ACC112 (cell line): ENCODE results near the gene GFRA4.

Source experiments
- H2AFZ ChIP-seq: fragments of 200-600 bp; sonication (generic); one replicate; pipeline ENCODE4 v1.6.0; 2017; ENCODE audit warnings: antibody characterized with exemption, low read length; ENCODE audit not compliant: unreplicated experiment
- H3K27ac ChIP-seq: fragments of 200-600 bp; sonication (generic); 2 replicates; pipeline ENCODE4 v1.5.1; 2014; ENCODE audit warnings: low read depth, mild to moderate bottlenecking, antibody characterized with exemption, low read length, moderate library complexity
- H3K27me3 ChIP-seq: fragments of 200-600 bp; sonication (generic); 2 replicates; pipeline ENCODE4 v1.6.1; 2014; ENCODE audit warnings: mild to moderate bottlenecking, antibody characterized with exemption, low read length, moderate library complexity, mixed read lengths; ENCODE audit not compliant: insufficient read depth
- H3K36me3 ChIP-seq: fragments of 200-600 bp; sonication (generic); 2 replicates; pipeline ENCODE4 v1.6.1; 2016; ENCODE audit warnings: mild to moderate bottlenecking, antibody characterized with exemption, low read length, moderate library complexity, mixed read lengths; ENCODE audit not compliant: insufficient read depth
- H3K4me1 ChIP-seq: fragments of 200-600 bp; sonication (generic); one replicate; pipeline ENCODE4 v1.6.1; 2016; ENCODE audit warnings: low read length, mixed read lengths; ENCODE audit not compliant: insufficient read depth, unreplicated experiment, control insufficient read depth
- H3K4me3 ChIP-seq: fragments of 200-600 bp; sonication (generic); 2 replicates; pipeline ENCODE4 v1.5.1; 2014; ENCODE audit warnings: mild to moderate bottlenecking, low read depth, low read length
- H3K79me2 ChIP-seq: fragments of 200-600 bp; sonication (generic); one replicate; pipeline ENCODE4 v1.6.0; 2016; ENCODE audit warnings: low read length; ENCODE audit not compliant: control insufficient read depth, unreplicated experiment, insufficient read depth

GFRA4 gene

DNA sequence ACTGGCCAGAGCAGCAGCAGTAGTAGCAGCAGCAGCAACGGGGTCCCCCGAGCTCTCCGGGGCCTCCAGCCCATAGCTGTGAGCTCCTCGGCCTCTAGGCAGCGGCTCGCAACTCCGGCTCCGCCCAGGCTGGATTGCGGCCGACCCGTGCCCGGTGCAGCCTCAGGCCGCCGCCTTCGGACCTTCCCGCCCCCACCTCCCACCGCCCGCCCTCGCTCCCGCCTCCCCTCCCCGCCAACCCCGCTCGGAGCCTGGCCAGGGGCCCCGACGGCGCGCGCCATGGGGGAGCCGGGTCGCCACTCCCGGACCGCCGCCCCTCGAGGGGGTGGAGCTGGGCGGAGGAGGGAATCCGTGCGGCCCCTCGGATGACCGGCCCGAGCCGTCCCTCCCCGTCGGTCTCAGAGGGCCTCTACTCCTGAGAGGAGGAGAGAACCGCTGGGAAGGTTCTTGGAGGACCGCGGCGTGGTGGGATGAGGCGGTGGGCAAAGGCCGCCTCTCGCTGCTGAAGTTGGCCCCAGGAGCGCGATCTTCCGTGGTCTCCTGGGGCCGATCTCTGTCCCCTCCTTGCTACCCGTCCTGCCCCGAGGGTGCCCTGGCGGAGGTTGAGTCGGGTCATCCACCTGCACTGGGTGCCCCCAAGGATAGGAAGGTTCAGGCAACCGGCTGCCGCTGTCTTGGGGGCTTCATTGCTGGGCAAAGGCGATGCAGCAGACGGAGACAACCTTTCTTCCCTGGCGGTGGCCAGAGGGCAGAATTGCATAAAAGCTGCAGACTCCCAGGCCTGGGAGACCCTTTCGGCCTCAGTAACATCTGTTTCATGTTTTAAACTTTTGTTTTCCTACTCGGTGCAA lies 19.0 kb upstream of the GFRA4 start, which contains the start of gene ADAM33:
Gene ADAM33 (minus strand): TSS at position 80 of the 851 bp plus-strand sequence. CDS start 6 bp downstream, at position 74.
- H3K36me3 ChIP-seq, result no peaks in the 10 kb centered on the region
- H2AFZ ChIP-seq, result no peak within 1 kb of the TSS
- H3K4me1 ChIP-seq, result peaks cover 11% of the 10 kb centered on the region
- peaks cover 16% of the 10 kb centered on the region for H3K27me3 ChIP-seq
- no peaks in the 10 kb centered on the region for H3K79me2 ChIP-seq
- H3K4me3 ChIP-seq, result peak within 1 kb of the TSS; percentile 49
- H3K27ac ChIP-seq, result no peak within 1 kb of the TSS

DNA sequence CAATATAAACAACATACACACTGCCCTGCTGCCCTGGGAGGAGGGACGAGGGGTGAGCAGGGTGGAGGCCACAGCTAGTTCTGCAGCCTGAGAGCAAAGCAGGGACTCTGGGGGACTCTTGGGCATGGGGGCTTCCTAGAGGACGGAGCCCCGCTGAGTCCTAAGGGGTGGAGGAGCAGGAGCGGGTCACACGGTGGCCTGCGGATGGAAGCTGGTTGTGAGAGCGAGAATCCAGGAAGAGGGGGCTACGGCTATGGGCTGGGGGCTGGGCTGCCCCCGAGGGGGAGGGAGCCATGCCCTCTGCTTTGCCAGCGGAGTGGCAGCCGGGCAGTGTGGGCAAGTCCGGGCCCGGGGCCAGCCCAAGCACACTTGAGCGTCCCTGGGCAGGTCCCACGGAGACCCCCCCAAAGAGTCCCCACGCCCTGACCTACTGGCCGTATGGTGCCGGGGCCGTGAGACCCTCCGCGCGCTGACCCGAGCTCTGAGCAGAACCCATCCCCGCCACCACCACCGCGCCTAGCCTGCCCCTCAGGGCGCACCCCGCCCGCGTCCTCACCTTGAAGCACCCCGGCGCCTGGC lies 18.2 kb upstream of the GFRA4 start:
- H3K4me3 ChIP-seq, result peak overlapping the region; percentile 49
- H3K79me2 ChIP-seq, result no peaks in the 10 kb centered on the region
- no peak overlapping the region for H3K27ac ChIP-seq
- no peak overlapping the region for H2AFZ ChIP-seq
- no peaks in the 10 kb centered on the region for H3K36me3 ChIP-seq
- peaks cover 16% of the 10 kb centered on the region for H3K27me3 ChIP-seq
- peaks cover 8% of the 10 kb centered on the region for H3K4me1 ChIP-seq

DNA sequence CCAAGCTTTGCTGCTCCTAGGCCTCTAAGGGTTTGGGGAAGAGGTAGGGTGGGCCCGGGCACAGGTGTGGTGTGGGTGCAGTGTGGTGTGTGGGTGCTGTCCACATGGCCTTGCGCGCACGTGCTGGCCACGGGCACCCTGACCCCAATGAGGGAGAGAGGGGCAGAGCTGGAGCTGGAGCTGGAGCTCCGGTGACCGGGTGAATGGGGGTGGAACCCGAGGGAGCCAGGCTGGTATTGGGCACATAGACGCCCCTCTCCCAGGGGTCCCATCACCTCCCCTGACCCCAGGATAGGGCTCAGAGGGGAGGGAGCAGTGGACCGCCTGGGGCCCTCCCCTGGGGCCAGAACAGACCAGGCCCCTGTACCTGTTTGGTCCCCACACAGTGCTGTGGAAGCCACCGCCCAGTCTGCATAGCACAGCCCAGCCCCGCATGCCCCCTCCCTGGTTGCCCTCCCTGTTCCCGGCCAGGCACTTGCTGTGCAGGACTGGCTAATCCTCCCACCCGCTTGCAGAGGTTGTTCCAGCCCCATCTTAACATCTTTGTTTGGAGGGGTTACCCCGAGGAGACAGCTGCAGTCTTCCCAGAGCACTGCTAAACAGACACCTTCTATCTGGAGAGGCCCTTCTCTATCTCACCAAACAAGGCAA lies 17.6 kb upstream of the GFRA4 start:
- Histone ChIP-seq H3K4me3 (no peak overlapping the region), H3K27me3 (peaks cover 16% of the 10 kb centered on the region), H3K4me1 (peaks cover 7% of the 10 kb centered on the region), H3K27ac (no peak overlapping the region), H3K79me2 (no peaks in the 10 kb centered on the region), H2AFZ (no peak overlapping the region), H3K36me3 (no peaks in the 10 kb centered on the region)

DNA sequence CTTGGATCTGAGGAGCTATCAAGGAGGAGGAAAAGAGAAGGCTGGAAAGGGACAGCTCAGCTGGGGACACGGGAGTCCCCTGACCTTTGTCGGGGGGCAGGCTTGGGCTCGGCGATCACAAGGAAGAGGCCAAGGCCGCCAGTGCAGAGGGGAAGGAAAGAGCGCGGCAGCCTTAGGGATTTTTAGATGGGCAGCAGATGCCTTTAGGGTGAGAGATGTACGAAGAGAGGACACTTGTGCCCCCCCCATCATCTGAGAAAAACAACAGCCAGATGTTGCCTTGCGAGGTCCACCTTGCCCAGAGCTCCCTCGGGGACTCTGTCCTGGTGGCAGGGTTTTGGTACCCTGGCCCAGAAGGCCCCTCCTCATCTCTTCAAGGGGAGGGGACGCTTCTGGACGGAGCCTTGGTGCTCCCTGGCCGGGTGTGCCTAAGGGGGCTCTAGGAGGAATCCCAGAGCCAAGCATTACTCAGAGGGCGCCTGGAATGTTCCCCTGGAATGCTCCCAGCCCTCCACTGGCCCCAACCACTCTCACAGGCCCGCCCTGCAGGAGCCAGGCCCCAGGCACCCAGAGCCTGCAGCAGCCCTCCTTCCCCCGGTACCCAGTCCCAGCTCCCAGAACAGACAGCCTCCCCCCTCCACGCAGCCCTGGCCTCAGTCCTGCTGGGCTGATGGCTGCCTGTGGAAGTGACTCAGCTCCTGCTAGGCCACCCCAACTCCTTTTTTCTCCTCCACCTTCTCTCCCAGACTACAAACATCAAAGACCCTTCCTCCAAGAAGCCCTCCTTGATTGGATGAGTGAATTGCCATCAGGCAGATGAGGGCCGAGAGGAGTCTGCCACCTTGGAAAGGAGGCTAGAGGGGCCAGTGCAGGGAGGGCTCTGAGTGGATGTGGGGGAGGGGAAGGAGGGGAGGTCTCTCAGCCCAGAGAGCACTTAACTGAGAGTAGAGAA lies 16.8 kb upstream of the GFRA4 start:
- Histone ChIP-seq H3K27ac (no peak overlapping the region), H3K79me2 (no peaks in the 10 kb centered on the region), H3K4me1 (peaks cover 7% of the 10 kb centered on the region), H3K27me3 (peaks cover 16% of the 10 kb centered on the region), H3K4me3 (no peak overlapping the region), H2AFZ (no peak overlapping the region), H3K36me3 (no peaks in the 10 kb centered on the region)

DNA sequence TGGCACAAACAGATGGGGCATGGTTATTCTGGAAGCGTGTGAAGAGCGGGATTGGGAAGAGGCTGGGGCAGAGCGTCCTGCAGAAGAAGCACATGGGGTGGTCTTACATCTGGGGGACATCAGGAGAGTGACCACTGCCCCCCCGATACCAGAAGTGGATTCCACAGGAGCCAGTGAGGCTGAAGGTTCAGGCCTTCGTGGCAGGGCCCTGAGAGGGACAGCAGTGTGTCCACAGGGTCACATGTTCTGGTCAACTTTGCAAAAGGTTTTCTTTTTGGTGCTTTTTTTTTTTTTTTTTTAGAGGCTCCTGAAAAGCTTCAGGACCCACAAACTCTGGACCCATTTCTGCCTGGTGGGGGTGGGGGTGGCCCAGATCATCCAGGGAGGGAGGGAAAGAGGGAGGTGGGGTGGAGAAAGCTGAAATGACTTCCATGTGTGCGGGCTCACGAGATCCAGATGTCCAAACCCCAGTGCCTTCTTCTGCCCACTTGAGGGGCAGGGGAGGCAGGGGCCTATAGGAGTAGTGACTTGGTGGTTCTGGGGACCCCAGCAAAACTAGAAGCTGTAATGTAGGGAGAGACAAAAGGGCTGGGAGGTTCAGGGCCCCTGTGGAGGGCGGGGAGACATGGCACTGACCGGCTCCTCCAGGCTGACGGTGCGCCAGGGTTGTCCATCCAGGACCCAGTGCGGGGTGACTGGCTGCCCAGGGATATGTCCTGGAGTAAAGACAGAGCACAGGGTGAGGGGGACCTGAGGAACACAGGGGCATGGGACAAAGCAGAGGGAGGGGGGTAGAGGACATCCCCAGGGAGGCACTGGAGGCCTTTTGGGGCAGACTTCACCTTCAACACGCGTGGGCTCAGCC lies 15.9 kb upstream of the GFRA4 start:
- Histone ChIP-seq H2AFZ (no peak overlapping the region), H3K79me2 (no peaks in the 10 kb centered on the region), H3K27ac (no peak overlapping the region), H3K36me3 (no peaks in the 10 kb centered on the region), H3K4me3 (no peak overlapping the region), H3K27me3 (peaks cover 16% of the 10 kb centered on the region), H3K4me1 (peaks cover 7% of the 10 kb centered on the region)

DNA sequence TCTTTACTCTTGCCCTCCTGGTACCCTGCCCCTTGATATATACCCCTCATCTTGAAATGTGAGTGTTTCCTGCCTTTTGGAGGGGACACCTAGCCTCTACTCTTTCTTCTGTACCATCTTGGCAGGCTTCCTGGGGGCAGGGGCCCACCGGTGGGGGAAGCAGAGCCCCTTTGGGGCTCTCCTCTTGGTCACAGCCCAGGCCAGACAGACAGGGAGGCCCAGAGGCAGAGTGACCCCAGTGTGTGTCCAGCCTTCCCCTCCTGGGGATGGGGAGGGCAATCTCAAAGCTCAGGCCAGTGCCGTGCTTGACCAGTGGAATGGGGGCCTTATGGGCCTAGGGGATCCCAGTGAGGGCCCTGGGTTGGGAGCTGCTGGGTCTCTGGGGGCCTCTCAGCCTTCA lies 15.0 kb upstream of the GFRA4 start:
- Histone ChIP-seq H2AFZ (no peak overlapping the region), H3K27me3 (peaks cover 16% of the 10 kb centered on the region), H3K4me3 (no peak overlapping the region), H3K4me1 (peaks cover 7% of the 10 kb centered on the region), H3K27ac (no peak overlapping the region), H3K79me2 (no peaks in the 10 kb centered on the region), H3K36me3 (no peaks in the 10 kb centered on the region)

DNA sequence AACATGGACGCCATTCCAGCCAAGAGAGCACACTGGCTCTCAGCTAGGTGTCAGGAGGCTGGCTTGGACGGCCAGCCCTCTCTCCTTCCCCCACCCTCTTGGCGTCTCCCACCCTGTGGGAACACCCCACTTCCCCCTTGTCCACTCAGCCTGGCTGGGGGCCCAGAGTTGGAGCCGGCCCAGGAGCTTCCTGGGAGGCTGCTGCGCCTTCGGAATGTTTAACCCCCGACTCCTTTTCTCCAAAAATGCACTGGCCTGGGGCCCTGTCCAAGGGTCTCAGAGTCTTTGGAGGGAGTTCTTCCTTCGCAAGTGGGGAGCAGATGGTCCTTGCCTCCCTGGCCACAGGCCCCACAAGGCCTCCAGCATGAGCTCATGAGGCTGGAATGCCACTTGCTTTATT lies 14.5 kb upstream of the GFRA4 start:
- Histone ChIP-seq H2AFZ (no peak overlapping the region), H3K79me2 (no peaks in the 10 kb centered on the region), H3K4me3 (no peak overlapping the region), H3K36me3 (no peaks in the 10 kb centered on the region), H3K27ac (no peak overlapping the region), H3K4me1 (peaks cover 7% of the 10 kb centered on the region), H3K27me3 (peaks cover 16% of the 10 kb centered on the region)

DNA sequence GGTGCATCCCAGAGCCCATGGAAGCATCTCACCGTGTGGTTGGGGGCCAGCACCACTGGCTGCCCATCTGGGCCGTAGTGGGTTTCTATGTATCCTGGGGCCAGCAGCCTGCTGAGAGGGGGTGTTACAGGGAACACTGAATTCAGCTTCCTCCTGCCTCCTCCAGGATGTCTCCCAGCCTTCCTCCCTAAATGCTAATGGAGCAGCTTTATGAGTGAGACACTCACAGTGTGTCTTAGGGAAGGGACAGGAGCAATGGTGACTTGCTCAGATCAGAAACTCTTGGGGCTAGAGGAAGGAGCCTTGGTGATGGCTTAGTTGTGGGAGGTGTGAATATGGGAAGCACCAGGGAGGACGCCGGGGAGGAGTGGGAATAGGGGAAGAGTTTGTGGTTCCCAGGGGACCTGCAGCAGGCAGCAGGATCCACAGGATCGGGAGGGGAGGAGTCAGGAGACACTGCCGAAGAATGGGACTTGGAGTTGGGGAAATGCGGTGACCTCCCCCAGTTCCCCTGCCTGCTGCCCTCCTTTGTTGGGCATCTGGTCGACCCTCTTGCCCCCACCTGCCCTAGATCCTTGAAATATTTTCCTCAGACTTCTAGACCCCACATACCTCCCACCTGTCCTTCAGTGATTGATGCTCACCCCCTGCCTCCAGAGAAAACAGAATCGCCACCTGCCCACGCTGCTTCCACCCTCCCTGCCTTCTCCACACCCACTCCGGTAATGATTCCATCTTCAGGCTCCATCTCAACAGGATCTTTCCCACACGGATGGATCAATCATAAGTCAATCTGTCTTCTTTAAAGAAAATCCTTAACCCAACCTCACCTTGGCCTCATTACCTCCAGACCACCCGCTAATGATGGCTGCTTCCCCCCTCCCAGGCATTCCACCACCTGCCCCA lies 12.0 kb upstream of the GFRA4 start:
- Histone ChIP-seq H3K36me3 (no peaks in the 10 kb centered on the region), H3K27me3 (no peaks in the 10 kb centered on the region), H3K79me2 (no peaks in the 10 kb centered on the region), H3K4me1 (peaks cover 12% of the 10 kb centered on the region), H3K27ac (no peak overlapping the region), H3K4me3 (no peak overlapping the region), H2AFZ (no peak overlapping the region)

DNA sequence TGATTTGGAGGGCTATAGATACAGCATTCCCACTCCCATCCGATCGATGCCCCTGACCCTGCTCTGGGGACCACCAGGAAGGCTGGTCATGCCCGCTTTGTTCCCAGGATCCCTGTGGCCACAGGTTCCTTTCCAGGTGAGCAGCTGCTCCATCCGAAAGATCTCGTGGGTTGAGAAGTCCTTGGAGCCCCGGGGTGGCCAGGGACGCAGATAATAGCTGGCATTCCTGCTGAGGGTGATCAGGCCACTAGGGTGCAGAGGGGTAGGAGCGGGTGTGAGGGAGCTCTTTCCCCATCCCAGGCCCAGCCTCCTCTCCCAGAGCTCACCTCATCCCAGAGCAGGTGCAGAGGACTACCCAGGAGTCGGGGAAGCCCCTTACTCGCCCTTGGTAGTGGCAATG lies 11.2 kb upstream of the GFRA4 start:
- no peak overlapping the region for H3K4me3 ChIP-seq
- no peaks in the 10 kb centered on the region for H3K27me3 ChIP-seq
- no peak overlapping the region for H2AFZ ChIP-seq
- no peaks in the 10 kb centered on the region for H3K79me2 ChIP-seq
- no peaks in the 10 kb centered on the region for H3K36me3 ChIP-seq
- peaks cover 15% of the 10 kb centered on the region for H3K4me1 ChIP-seq
- no peak overlapping the region for H3K27ac ChIP-seq
